ENCODE results near the gene NCOA5. TPM values are rescaled to one million over a fixed set of nuclear protein-coding genes. Genes with fewer than 3 reads are reported as not detected.

The NCOA5 gene
- 5.0 and 7.2 TPM in 2 replicates for total RNA-seq

GRCh38 chr20:46089417-46090388 lies at the start of gene NCOA5:
Gene NCOA5, minus strand, starts transcription at chr20:46089962. Its CDS starts 10,538 bp downstream, at chr20:46079424.

GRCh38 chr20:46117704-46118467 lies 28.1 kb upstream of the NCOA5 start, which contains the start of gene CD40:
Gene CD40, plus strand, starts transcription at chr20:46118314. Its CDS starts 30 bp downstream, at chr20:46118344.

GRCh38 chr20:46028772-46029371 lies 60.9 kb downstream of the NCOA5 start, which contains the start of gene SLC12A5:
Gene SLC12A5, plus strand, starts transcription at chr20:46029215. Its CDS starts 130 bp downstream, at chr20:46029345.

Other genes starting within 250 kb of the NCOA5 start
- 46.2 and 46.5 TPM in 2 replicates for gene ACOT8, start 232.6 kb downstream of the NCOA5 start, total RNA-seq
- gene ZSWIM3, start 232.3 kb downstream of the NCOA5 start, total RNA-seq = 4.4 and 5.3 TPM in 2 replicates
- gene ZSWIM1, start 208.7 kb downstream of the NCOA5 start, total RNA-seq = 2.8 and 3.8 TPM in 2 replicates
- gene SPATA25, start 202.3 kb downstream of the NCOA5 start, total RNA-seq = 1.3 and 1.9 TPM in 2 replicates
- gene NEURL2, start 198.8 kb downstream of the NCOA5 start, total RNA-seq = 4.8 and 5.9 TPM in 2 replicates
- 71.4 and 108 TPM in 2 replicates for gene CTSA, start 198.6 kb downstream of the NCOA5 start, total RNA-seq
- 18.3 and 19.0 TPM in 2 replicates for gene PLTP, start 177.8 kb downstream of the NCOA5 start, total RNA-seq
- 5.1 and 5.3 TPM in 2 replicates for gene PCIF1, start 155.3 kb downstream of the NCOA5 start, total RNA-seq
- gene ZNF335, start 117.8 kb downstream of the NCOA5 start, total RNA-seq = 9.5 and 11.7 TPM in 2 replicates
- gene MMP9, start 81.1 kb downstream of the NCOA5 start, total RNA-seq = not detected in 2 replicates
- 0.28 and 0.55 TPM in 2 replicates for gene SLC12A5, start 60.7 kb downstream of the NCOA5 start, total RNA-seq
- gene CD40, start 28.4 kb upstream of the NCOA5 start, total RNA-seq = 3.6 and 5.6 TPM in 2 replicates
- gene CDH22, start 218.5 kb upstream of the NCOA5 start, total RNA-seq = not detected in 2 replicates